Natural killer cell treated with Interleukin-12 subunit alpha and Interleukin-12 subunit beta and Interleukin-15 and Interleukin-18, amount 100 ng/mL, for 72 hours (primary cell): ENCODE data around the gene ERCC3. TPM values are rescaled to one million over a fixed set of nuclear protein-coding genes. Genes with fewer than 3 reads are reported as not detected.

ENCODE experiments used
- ATAC-seq, 2 donors: fragments of 150-1000 bp; cut with Tn5 transposase in 1 of 2; sonication (Bioruptor Pico), chemical (Tn5 transposase) in 1 of 2; 2 replicates each; pipeline ENCODE4 v1.10.0; 2021
- DNase-seq: peaks from one replicate; pipeline ENCODE4 v3.0.0; 2022; ENCODE audit warnings: low spot score
- H3K27ac Mint-ChIP-seq, 2 donors: 1 replicate in 1 of 2; 2 replicates in 1 of 2; pipeline ENCODE4 v1.8.0; 2022; ENCODE audit warnings: mixed read lengths in 2 of 2, mild to moderate bottlenecking in 1 of 2, moderate library complexity in 1 of 2
- H3K27me3 Mint-ChIP-seq, 2 donors: 1 replicate in 1 of 2; 2 replicates in 1 of 2; pipeline ENCODE4 v1.8.0; 2022; ENCODE audit warnings: mixed read lengths in 2 of 2
- H3K36me3 Mint-ChIP-seq: one replicate; pipeline ENCODE4 v1.8.0; 2022; ENCODE audit warnings: mixed read lengths
- H3K4me1 Mint-ChIP-seq, 2 donors: 1 replicate in 1 of 2; 2 replicates in 1 of 2; pipeline ENCODE4 v1.8.0; 2022; ENCODE audit warnings: low read depth in 2 of 2, mixed read lengths in 2 of 2, mild to moderate bottlenecking in 1 of 2
- H3K4me3 Mint-ChIP-seq: one replicate; pipeline ENCODE4 v1.8.0; 2022; ENCODE audit warnings: mixed read lengths
- H3K9me3 Mint-ChIP-seq: 2 replicates; pipeline ENCODE4 v1.8.0; 2022; ENCODE audit warnings: mixed read lengths
- total RNA-seq, 2 donors: library from RNA; stranded (reverse); gene quantifications; one replicate each; pipeline ENCODE4 v1.2.3, GENCODE V29; 2022

The ERCC3 gene
- 100 to 1,000 TPM in 1 of 2 donors, 10 to 100 TPM in 1; 73.5 to 102 TPM for total RNA-seq

DNA sequence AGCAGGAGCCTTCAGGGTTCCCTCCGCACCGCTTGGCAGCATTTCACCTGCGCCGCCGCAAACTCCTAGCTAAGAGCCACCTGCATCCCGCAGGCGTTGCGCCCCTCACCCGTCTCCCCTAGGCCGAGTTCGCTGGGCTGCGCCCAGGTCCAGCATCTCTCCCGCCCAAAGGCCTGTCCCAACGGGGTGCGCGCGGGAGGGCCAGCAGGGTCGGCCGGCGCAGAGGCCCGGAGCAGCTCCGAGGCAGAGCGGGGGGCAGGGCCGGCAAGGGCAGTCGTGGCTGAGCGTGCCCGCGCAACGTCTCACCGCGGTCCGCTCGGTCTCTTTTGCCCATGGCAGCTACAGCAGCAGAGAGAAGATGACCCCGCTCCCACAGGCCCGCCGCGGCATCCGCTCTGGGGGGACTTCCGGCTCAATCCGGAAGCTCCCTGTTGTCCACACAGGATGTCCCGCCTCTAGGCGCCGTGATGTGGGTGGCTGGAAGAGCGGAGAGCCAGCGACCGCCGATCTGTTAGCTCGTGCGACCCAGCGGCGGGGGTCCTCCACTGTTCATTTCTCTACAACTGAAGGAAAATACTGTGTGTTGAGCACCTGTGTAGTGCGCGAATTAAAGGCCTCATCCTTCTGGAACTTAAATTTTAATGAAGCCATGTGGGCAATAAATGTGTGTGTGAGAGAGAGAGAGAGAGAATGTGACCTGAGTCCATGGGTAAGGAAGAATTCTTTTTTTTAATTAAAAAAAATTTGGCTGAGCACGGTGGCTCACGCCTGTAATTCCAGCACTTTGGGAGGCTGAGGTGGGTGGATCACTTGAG, at the start of gene ERCC3:
Gene ERCC3 (minus strand): TSS at position 397 of the 815 bp plus-strand sequence. CDS start 63 bp downstream, at position 334.
- ATAC-seq (peak; percentile 99), DNase-seq (peak; percentile 90)
- peak within 1 kb of the TSS; percentile 90 to 93 for H3K27ac Mint-ChIP-seq
- H3K36me3 Mint-ChIP-seq, result peaks cover 8% of the 10 kb centered on the region
- H3K27me3 Mint-ChIP-seq, result no peaks in the 10 kb centered on the region
- peak within 1 kb of the TSS; percentile 100 for H3K4me3 Mint-ChIP-seq
- H3K9me3 Mint-ChIP-seq, result no peaks in the 10 kb centered on the region
- peaks cover 29 to 31% of the 10 kb centered on the region in 2 donors for H3K4me1 Mint-ChIP-seq

DNA sequence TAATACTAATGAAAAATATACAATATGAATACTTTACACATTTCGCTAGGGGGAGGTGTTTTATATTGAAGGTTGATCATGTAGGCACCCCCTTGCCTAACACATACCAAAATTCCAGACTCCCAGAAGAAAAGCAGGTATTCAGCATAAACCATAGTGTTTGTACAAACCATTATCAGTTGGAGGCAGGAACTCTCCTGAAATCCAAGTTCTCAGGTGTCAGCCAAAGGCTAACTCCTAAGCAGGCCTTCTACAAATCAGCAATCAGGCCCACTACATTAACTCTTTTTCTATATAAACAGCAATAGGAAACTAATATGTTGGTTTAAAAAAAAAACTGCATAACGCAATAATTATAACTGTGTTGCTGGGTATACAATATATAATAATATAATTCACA, 49.3 kb upstream of the ERCC3 start:
- Mint-ChIP-seq H3K9me3 (no peaks in the 10 kb centered on the region), H3K36me3 (peaks cover 4% of the 10 kb centered on the region), H3K27me3 (no peaks in the 10 kb centered on the region), H3K27ac (no peak overlapping the region), H3K4me3 (no peak overlapping the region), H3K4me1 (peaks cover 23 to 28% of the 10 kb centered on the region in 2 donors)
- ATAC-seq (no peak), DNase-seq (no peak)

DNA sequence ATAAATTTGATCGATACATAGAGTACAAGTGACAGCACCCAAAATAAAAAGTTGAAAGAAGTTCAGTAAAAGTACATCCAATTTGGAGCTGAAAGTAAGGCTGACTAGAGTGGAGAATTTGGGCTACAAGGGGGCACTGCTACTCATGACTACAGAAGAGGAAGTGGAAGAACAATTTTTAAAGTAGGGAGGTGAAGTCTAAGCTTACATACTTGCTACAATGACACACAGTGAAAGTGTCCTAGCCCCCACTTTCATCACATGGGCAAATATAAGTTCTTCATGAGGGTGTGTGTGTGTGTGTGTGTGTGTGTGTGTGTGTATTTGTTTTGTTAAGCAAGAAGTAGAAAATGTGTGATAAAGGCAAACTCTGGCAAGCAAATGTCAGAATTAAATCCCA, 48.2 kb upstream of the ERCC3 start:
- Mint-ChIP-seq H3K27ac (no peak overlapping the region), H3K4me3 (no peak overlapping the region), H3K4me1 (peaks cover 17 to 18% of the 10 kb centered on the region in 2 donors), H3K9me3 (no peaks in the 10 kb centered on the region), H3K36me3 (peaks cover 4% of the 10 kb centered on the region), H3K27me3 (no peaks in the 10 kb centered on the region)
- DNase-seq (no peak), ATAC-seq (no peak)

DNA sequence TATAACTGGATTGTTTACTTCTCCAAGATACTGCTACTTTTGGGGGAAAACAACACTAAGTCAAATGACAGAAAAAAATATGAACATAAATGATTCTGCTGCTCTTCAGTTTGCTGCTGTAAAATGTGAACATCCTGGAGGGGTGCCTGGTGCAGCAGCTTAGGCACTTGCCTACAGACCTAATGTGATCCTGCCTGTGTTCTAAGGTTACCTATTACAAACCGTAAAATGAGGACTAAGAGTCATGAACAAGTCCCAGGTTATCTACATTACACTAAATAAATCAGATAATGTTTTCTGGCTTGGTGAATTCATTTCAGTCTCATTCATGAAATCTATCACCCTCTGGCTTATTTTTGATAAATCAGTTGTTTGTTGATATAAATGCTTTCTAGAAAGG, 38.4 kb upstream of the ERCC3 start:
- Mint-ChIP-seq H3K4me1 (peaks cover 0 to 4% of the 10 kb centered on the region in 2 donors), H3K27ac (peak overlapping the region in 1 of 2 donors; percentile 29), H3K27me3 (no peaks in the 10 kb centered on the region), H3K36me3 (peaks cover 7% of the 10 kb centered on the region), H3K4me3 (no peak overlapping the region), H3K9me3 (no peaks in the 10 kb centered on the region)
- no peak for DNase-seq
- no peak for ATAC-seq

DNA sequence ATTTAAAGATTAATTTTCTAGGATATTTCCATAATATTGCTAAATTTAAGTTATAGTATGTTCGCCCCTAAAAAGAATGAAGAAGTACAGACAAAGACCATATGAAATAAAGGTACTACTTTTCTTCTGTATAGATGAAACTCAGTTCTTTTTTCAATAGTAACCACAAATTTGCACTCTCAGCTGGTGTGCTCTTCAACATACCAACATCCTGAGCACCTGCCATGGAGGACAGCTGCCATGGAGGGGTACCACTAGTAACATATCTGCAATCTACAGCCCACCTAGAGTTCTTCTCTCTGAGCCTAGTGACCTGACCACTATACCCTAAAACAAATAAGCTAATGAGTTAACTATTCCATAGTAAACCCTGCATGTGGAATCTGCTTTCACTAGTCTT, 36.8 kb upstream of the ERCC3 start:
- DNase-seq (no peak), ATAC-seq (no peak)
- H3K36me3 Mint-ChIP-seq, result peaks cover 7% of the 10 kb centered on the region
- H3K27me3 Mint-ChIP-seq, result no peaks in the 10 kb centered on the region
- no peak overlapping the region for H3K27ac Mint-ChIP-seq
- H3K9me3 Mint-ChIP-seq, result no peaks in the 10 kb centered on the region
- peaks cover 0 to 4% of the 10 kb centered on the region in 2 donors for H3K4me1 Mint-ChIP-seq
- no peak overlapping the region for H3K4me3 Mint-ChIP-seq

DNA sequence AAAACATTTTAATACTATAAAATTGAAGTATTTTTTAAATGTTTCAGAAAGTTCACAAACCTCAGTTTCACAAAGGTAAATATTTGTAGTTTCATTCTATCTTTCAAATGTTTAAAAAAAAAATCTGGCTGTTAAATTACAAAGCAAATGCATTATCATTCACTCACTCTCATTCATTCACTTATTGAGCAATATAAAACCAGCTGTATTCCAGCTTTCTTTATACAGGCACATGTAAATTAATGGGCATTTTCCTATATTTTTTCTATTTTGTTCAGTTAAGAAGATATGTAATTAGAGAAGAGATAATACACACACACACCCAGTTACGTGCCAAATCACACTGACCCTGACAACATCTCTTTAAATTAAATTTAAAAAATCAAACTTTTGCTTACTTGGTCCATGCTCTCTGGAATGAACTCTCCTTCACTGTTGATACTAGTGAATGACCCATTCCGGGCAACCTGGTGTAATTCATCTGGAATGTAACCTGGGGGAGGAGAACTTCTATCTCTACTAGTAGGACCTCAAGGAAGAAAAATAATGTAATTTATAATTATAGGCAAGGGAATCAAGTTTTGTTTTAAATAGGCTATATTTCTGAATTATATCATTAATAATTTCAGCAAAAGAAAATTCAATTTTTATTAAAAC, 32.5 kb upstream of the ERCC3 start:
- H3K36me3 Mint-ChIP-seq, result no peaks in the 10 kb centered on the region
- H3K4me1 Mint-ChIP-seq, result no peaks in the 10 kb centered on the region
- no peak overlapping the region for H3K27ac Mint-ChIP-seq
- no peaks in the 10 kb centered on the region for H3K9me3 Mint-ChIP-seq
- ATAC-seq (no peak), DNase-seq (no peak)
- no peak overlapping the region for H3K4me3 Mint-ChIP-seq
- no peaks in the 10 kb centered on the region for H3K27me3 Mint-ChIP-seq

DNA sequence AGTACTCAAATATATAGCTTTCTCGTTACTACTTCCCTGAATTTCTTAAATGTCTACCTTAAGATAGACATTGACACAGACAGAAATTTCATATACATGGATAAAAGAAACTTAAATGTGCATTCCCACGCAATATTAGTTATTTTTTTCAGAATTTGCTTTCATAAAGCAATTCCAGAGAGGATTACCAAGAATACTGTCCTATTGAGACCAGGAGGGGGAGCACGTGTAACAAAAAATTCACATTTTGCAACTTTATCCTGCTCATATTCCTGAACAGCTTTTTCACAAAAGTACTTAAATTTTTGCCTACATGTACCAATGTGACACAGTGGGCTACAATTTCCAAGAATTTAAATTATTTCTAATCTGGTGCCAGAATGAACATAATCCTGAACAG, 30.7 kb upstream of the ERCC3 start:
- no peak for ATAC-seq

DNA sequence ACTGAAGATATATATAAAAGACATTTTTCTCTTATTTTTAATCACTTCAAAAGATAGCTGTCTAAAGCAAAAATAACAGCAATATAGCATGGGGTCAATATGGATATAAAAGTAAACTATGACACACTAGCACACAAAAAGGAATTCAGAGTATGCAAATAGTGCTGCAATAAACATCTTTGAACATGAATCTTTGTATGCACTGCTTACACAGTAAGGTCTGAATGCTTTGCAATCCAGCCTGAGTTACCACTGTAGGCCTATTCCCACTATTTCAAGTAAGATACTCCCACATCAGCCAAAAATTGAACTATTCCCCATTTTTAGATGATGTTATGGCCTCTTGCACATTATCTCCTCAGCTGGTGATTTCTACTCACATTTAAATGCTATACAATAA, 27.4 kb upstream of the ERCC3 start:
- Mint-ChIP-seq H3K27ac (no peak overlapping the region), H3K27me3 (no peaks in the 10 kb centered on the region), H3K9me3 (peaks cover 7% of the 10 kb centered on the region), H3K4me3 (no peak overlapping the region), H3K36me3 (peaks cover 18% of the 10 kb centered on the region), H3K4me1 (no peaks in the 10 kb centered on the region)
- ATAC-seq (no peak), DNase-seq (no peak)

More for the DNA sequence above, 30.7 kb upstream of the ERCC3 start:
- Mint-ChIP-seq H3K4me3 (no peak overlapping the region), H3K9me3 (peaks cover 7% of the 10 kb centered on the region), H3K27me3 (no peaks in the 10 kb centered on the region), H3K4me1 (no peaks in the 10 kb centered on the region), H3K36me3 (peaks cover 13% of the 10 kb centered on the region), H3K27ac (no peak overlapping the region)
- DNase-seq, result no peak

DNA sequence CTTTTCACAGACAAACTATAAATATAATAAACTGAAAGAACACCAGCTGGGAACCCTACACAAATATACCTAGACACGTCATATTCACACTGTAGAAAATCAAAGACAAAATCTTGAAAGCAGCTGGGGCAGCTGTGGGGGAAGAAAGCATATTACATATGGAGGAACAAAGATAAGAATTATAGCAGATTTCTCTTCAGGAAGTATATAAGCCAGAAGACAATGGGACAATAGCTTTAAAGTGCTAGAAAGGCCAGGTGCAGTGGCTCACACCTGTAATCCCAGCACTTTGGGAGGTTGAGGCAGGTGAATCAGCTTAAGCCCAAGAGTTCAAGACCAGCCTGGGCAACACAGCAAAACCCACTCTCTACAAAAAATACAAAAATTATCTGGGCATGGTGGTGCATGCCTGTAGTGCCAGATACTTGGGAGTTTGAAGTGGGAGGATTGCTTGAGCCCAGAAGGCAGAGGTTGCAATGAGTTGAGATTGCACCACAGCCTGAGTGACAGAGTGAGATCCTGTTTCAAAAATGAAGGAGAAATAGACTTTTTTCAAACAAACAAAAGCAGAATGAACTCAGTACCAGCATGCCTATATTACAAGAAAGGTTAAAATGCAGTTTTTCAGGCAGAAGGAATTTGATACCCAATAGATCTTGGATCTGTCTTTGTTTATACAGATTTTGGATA, 26.8 kb upstream of the ERCC3 start:
- Mint-ChIP-seq H3K27me3 (no peaks in the 10 kb centered on the region), H3K36me3 (peaks cover 18% of the 10 kb centered on the region), H3K27ac (no peak overlapping the region)

DNA sequence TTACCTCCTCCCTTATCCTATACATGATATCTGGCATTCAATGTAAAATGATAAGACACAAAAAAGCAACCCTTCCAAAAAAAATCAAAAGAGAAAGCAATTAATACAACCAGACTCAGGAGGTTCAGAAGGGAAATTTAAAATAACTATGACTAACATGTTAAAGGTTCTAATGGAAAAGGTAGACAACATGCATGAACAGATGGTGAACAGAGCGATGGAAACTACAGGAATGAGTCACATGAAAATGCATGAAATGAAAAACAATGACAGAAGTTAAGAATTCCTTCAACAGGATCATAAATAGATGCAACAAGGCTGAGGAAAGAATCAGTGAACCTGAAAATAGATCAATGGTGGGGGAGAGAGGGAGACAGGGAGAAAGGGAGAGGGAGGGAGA, 26.1 kb upstream of the ERCC3 start:
- Mint-ChIP-seq H3K9me3 (peaks cover 7% of the 10 kb centered on the region), H3K27me3 (no peaks in the 10 kb centered on the region), H3K27ac (no peak overlapping the region), H3K4me3 (no peak overlapping the region), H3K4me1 (no peaks in the 10 kb centered on the region), H3K36me3 (peaks cover 18% of the 10 kb centered on the region)
- DNase-seq, result no peak
- ATAC-seq, result no peak

More for the DNA sequence above, 26.8 kb upstream of the ERCC3 start:
- DNase-seq (no peak), ATAC-seq (no peak)
- H3K4me3 Mint-ChIP-seq, result no peak overlapping the region
- peaks cover 7% of the 10 kb centered on the region for H3K9me3 Mint-ChIP-seq
- no peaks in the 10 kb centered on the region for H3K4me1 Mint-ChIP-seq

DNA sequence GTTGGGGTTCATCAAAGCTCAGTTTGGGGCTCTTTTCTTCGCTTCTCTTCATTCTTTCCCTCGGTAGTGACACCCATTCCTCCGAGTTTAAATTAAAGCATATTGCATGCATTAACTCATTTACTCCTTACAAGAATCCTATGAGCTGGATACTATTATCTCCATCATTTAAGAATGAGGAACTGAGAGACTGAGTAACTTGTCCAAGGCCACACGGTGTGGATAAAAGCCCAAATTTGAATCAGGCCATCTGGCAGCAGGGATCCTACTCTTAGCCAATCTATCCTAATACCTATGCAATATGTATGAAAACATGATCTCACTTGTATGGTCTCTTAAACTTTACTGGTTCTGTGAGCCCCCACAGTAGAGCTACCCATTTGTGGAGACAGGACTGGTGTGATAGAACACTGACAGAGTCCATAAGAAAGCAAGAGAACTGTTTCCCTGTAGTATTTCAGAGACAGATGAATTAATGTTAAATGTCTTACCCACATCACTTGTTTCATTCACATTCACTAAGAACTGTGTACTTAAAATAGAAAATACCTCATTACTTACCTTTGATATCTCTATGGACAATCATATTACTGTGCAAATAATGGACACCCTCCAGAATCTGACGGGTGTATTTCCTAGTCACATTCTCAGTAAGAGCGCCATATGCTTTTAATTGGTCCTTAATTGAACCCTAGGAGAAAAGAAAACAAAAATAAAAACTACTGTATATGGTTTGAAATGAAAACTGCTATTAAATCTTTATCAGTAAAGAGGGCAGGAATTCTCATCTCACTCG, 20.4 kb upstream of the ERCC3 start:
- DNase-seq, result no peak
- no peak overlapping the region for H3K4me3 Mint-ChIP-seq
- no peak for ATAC-seq
- H3K27me3 Mint-ChIP-seq, result no peaks in the 10 kb centered on the region
- no peaks in the 10 kb centered on the region for H3K4me1 Mint-ChIP-seq
- peaks cover 16% of the 10 kb centered on the region for H3K36me3 Mint-ChIP-seq
- no peak overlapping the region for H3K27ac Mint-ChIP-seq
- H3K9me3 Mint-ChIP-seq, result no peaks in the 10 kb centered on the region

DNA sequence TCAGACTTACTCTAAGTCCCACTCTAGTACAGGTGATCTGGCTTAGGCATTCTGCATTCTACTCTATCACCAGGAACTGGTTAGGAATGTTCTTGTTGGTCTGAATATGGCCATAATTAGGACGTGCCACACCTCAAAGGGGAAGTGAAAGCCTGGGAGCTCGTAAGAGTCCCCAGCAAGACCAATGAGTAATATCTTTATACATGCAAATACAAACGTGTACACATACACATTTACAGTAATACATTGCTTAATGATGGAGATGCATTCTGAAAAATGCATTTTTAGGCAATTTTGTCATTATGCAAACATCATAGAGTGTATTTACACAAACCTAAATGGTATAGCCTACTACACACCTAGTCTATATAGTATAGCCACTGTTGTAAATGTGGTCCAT, 19.5 kb upstream of the ERCC3 start:
- H3K27ac Mint-ChIP-seq, result no peak overlapping the region
- peaks cover 16% of the 10 kb centered on the region for H3K36me3 Mint-ChIP-seq
- ATAC-seq (no peak), DNase-seq (no peak)
- no peaks in the 10 kb centered on the region for H3K9me3 Mint-ChIP-seq
- H3K4me1 Mint-ChIP-seq, result no peaks in the 10 kb centered on the region
- H3K27me3 Mint-ChIP-seq, result no peaks in the 10 kb centered on the region
- no peak overlapping the region for H3K4me3 Mint-ChIP-seq

DNA sequence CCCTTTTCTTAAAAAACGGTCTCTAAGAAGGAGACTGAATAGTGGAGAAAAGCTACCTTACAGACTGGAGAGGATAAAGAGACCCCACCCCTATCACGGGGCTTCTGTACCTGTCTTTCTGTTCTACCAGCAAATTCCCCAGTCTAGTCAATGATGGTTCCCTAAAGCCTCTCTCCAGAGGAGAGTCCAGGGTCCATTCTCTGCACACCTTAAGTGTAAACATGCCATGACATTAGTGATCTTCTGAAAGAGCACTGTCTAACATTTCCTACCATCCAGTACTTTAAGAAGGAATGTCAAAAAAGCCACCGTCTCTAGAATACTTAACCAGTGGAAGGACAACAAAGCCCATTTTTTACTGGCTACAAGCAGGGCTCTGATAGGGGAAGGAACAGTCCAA, 17.0 kb upstream of the ERCC3 start:
- peaks cover 20% of the 10 kb centered on the region for H3K36me3 Mint-ChIP-seq

More for the DNA sequence above, 17.0 kb upstream of the ERCC3 start:
- Mint-ChIP-seq H3K27me3 (no peaks in the 10 kb centered on the region), H3K27ac (no peak overlapping the region), H3K4me1 (no peaks in the 10 kb centered on the region), H3K4me3 (no peak overlapping the region), H3K9me3 (no peaks in the 10 kb centered on the region)
- ATAC-seq (no peak), DNase-seq (no peak)
